ENCODE measurements around the gene C1orf87. TPM values are rescaled to one million over a fixed set of nuclear protein-coding genes. Genes with fewer than 3 reads are reported as not detected.

C1orf87 gene
- total RNA-seq, 1 experiment from 2014 or later = not detected

Other genes with a start within 250 kb of the C1orf87 start
- gene CYP2J2, start 147.0 kb downstream of the C1orf87 start, total RNA-seq (2021; ENCODE audit: unreplicated experiment) = 1.1 TPM